Fibroblast of lung (primary cell): ENCODE measurements around the gene SUPT3H.
A peak's percentile ranks its signal among the peaks of the same experiment; 100 is the strongest.

Experiments
- CTCF ChIP-seq, 2 donors: IDR thresholded peaks in 1 of 2; conservative IDR thresholded peaks in 1 of 2; 1 replicate in 1 of 2; 2 replicates in 1 of 2; pipeline ENCODE4 v1.5.1; 2011 to 2012; ENCODE audit warnings: low read length in 2 of 2, control low read depth in 1 of 2, inconsistent platforms in 1 of 2, low read depth in 1 of 2, mild to moderate bottlenecking in 1 of 2
- EZH2 ChIP-seq: IDR thresholded peaks from 2 replicates; pipeline ENCODE4 v1.5.1; 2012; ENCODE audit warnings: low read length, control low read depth, mild to moderate bottlenecking; ENCODE audit errors: missing control alignments

- TF ChIP-seq CTCF (conservative IDR thresholded peaks at IDR 0.05 in 1 of 2, IDR thresholded peaks at IDR 0.05 in 1 of 2; ENCODE audit: low read depth in 1 of 2, low read length in 2 of 2) = peak; percentile 44 to 50
- no peak for TF ChIP-seq EZH2
Measured at GRCh38 chr6:45421709-45422502, 44.2 kb upstream of the SUPT3H start.
